HG03575 (cell line): Measurements from ENCODE around the gene RNF214.
"Not testable (repeated sequence)": the region's sequence is repeated elsewhere in the genome, so short reads cannot be mapped to it uniquely, and the experiment has no call there.

Source experiments
- ATAC-seq: cut with Tn5 transposase; IDR thresholded peaks from one replicate; pipeline ENCODE4 v1.9.1; 2021; ENCODE audit not compliant: unreplicated experiment, insufficient number of reproducible peaks, low FRiP score; ENCODE audit errors: extremely low read depth

RNF214 gene

DNA sequence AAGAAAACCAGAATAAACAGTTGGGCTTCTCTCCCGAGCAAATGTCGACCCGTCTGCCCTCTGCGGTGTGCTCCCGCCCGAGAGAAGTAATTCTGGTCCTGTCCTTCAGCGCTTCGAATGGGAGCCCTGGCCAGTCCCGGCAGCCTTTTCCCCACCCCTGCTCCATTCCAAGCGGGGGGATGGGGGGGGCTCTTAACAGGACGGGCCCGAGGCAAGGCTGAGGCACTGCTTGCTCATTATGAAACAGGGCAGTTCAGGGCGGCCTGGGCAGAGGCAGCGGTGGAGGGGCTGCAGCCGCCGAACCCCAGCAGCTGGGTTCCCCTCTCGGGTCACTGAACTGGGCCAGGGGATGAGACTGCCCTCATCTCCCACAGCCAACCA lies 67.8 kb downstream of the RNF214 start:
- ATAC-seq: no peak

DNA sequence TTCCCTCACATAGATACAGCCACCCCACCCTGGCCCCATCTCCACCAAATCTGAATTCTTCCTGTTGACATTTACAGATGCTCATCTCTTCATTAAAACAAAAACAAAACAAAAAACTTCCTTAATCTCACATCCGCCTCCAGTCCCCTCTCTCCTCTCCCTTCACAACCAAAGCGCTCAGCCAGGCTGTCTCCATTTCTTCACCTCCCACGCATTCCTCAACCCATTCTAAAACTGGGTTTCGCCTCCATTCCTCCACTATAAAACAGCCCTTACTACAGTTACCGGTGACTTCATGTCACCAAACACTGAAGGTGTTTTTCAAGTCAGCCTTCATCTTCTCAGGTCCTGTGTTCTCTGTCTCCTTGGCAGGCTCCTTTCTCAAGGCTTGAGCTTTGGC lies 68.3 kb downstream of the RNF214 start:
- no peak for ATAC-seq

DNA sequence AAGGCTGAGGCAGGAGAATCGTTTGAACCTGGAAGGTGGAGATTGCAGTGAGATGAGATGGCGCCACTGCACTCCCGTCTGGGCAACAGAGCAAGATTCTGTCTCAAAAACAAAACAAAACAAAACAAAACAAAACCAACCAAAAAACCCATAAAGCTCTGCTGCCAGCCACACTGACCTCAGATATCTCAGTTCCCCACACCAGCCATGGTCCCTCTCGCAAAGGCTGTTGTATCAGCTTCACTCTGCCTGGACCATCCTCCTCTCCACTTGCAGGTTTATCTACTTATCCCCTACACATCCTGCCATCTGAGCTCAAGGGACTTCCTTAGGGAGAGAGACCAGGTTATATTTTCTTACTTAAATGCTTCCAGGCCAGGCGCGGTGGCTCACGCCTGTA lies 69.8 kb downstream of the RNF214 start:
- no peak for ATAC-seq

DNA sequence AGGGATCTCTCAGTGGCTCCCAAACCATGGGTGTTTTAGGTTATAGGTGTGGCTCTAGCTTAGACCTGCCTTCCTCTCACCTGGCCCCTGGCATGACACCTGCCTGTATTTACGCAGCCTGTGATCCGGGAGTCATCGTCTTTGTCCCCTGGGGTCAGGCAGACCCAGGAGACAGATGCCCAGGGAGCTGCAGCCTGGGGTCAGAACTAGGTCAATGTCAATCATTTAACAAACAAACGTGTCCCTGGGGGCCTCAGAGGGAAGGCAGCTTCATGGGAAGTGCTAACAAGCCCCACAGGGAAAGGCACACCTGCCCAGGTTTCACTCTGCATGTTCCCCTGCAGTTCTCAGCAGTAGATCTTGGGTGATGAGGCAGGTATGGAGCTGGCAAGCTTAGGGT lies 70.6 kb downstream of the RNF214 start:
- ATAC-seq: no peak

DNA sequence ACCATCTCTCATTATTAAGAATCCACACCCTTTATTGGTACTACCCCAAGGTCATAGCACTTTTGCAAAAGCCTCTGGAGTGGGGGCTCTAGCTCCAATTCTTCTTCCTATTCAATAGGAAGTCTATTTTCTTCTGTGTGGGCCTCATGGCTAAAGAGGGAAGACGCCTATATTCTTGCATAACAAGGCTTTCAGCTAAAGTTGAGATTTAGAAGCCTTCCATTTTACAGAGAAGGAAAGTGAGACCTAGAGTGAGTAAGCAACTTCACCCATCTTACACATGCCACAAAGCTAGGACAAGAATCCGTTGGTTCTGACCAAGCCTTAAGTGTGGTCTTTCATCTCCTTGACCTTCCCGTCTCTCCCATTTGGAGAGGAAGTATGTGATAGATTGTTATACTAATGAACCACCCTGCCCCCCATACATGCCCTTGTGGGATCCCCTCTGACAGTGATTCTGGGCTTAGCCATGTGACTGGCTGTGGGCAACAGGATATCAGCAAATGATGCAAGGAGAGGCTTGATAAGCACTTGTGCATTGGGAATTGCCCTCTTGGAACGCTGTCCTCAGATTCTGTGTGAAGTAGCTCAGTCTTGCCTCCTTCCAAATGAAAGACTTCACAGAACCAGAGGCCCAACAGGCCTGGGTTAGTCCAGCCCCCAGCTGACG lies 71.3 kb downstream of the RNF214 start:
- ATAC-seq: no peak

DNA sequence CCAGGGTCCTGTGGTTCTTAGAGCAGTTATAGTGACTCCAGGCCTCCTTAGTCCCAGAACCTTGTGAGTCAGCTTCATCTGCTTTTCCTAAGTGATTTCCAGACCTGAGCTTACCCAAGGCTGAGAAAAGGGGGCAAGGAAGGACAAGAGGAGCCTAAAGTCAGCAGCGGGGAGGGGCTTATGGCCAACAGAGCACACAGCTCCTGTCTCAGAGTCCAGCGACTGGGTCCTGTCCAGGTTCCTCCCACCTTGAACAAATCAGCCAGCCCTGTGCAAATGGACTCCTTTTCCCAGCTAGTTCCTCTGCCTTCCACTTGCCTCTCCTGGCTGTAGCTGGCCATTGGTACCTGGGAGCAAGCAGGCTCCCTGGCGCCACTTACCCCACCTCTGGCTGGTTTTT lies 72.7 kb downstream of the RNF214 start:
- no peak for ATAC-seq

DNA sequence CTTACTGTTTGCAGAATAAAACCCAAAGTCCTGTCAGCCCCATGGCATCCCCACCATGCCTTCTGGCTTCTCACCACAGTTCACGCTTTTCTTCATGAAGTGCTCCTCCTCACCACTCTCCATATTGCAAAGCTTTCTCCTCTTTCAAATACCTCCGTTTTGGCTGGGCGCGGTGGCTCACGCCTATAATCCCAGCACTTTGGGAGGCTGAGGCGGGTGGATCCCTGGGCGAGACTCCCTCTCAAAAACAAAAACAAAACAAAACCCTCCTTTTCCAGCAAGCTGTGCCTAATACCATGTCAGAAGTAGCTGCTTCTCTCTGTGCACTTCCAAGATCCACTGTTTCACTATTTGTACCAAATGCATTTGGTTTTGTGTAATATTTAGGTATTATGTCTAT lies 76.8 kb downstream of the RNF214 start:
- ATAC-seq: no peak

DNA sequence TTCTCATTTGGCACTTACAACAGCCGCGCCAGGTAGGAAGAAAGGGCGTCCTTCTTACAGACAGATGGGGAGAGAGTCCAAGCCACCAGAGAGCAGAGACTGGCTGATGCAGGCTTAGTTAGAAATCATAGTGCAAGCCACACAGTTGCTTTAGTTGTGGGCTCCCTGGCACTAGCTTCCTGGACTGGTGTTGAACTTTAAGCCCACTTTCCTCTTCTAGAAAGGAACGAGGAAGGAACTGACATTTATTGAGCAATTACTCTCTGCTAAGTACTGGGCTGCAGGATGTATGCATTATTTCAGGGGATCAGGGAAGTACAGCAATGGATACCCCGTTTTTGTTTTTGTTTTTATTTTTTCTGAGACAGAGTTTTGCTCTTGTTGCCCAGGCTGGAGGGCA lies 80.6 kb downstream of the RNF214 start:
- ATAC-seq: no peak

DNA sequence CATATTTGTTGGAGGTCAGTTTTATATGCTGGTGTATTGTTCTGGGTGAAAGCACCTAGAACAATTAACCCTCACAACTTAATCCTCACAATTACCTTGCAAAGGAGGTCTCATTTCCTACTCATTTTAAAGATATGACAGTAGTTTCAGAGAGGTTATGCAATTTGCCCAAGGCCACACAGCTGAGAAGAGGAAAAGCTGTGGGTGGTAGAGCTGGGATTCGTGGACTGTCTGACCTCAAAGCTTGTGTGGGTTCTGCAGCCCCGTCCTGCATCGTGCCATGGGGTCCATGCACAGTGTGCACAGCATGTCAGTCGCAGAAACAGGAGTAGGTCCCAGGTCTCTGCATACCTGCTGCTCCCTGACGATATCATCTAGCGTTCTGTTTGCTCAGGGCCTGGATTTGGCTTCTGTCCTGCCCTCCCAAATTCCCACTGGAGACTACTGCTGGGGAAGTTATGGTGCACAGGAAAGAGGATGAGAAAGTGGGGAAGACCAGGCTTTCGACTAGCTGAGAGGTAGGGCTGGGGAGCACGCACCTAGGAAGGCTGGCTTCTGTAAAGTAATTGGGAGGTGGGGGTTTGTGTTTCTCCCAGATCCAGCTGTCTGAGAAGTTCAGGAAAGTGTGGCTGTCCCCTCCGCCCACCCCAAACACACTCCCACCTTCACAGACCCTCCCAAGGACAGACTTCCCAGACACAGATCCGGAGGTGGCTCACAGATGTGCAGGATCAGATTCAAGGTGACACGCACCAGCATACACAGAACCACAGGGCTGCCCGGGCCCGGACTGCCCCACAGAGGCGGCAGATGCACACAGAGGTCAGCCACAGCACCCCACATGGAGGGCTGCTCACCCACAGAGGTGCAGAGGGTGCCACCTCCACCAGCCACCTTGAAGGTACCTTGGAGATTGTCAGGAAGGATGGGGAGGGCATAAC lies 81.6 kb downstream of the RNF214 start:
- no peak for ATAC-seq

DNA sequence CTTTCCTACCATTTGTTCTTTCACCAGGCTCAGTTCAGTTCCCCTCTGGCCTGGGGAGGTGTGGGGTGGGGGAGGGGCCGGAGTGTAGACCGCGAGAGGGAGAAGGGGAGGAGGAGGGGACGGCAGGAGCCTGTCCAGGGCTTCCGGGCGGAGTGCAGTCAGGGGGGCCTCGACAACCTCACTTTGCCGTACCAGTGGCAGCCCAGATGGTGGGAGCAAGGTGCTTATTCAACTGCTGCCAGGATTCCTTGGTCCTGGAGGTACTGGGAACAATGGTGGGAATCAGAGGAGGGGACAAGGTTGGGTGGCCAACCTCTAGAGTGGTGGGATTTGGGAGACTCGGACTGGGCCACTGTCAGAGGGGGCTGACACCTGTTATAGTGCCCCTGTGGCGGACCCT lies 82.4 kb downstream of the RNF214 start:
- no peak for ATAC-seq

DNA sequence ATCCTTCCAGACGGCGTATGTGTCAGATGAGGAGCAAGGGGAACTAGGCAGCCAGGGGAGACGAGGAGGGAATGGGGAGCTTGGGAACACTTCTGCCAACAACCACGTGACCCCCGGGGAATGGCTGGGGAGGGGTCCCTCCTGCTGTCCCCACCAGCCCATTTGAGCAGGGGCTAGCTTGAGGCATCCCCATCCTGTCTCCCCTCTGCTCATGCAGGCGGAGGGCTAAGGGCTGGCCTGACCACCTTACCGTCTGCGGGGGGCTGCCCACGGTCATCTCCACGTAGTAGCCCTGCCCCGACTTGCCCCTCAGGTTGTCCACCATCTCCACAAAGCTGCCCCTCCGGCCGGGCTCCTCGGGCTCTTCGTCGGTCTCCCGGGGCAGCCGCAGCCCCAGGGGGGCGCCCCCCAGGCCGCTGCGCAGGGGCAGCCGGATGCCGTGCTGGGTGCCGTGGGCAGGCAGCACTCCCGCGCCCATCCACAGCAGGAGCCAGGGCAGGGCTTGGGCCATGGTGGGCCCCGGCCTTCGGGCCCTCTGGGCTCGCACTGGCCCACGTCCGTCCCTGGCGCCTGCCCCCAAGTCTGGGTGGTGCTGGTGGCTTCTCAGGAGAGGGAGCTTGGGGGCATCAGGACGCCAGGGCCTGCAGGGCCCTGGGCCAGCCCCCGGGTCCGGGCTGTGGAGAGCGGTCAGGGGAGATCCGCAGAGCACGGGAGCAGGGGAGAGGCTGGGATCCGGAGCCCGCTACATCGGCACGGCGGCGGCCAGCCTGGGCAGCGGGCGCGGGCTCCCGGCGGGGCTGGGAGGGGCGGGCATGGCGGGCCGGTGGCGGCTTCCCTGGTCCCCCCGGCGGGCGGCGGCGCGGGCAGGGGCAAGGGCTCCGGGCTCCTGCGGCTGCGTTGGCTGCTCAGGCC lies 83.1 kb downstream of the RNF214 start:
- ATAC-seq: no peak

DNA sequence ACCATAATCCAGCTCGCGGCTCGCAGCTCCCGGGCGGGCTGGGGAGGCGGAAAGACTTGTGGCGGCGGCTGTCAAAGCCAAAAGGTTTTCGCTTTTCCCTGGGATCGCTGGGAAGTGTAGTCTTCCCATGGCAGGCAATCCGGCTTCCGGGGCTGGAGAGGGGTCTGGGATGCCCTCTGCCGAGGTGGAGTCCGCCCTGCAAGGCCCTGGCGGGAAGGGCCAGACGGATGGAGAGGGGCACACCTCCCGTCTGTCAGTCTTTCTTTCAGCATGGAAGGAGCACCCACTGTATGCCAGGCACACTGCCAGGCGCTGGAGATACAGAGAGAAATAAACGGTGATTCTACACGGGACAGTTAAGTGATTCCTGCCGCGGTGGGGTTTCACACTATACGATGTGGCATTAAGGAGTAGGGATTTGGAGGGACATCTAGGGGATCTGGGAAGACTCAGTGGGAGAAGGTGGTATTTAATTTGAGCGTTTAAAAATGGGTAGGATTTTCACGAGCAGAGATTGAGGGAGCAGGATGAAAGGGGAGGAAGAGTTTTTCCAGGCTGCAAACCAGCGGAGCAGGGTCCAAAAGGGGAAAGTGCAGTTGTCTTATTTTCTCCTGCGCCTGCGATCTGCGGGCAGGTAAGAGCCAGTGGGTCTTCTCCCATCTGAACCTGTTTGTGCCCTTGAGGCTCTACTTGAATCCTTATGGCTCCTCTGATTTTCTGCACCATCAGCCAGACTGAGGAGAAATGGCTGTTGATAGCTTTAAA lies 83.9 kb downstream of the RNF214 start, which contains the start of gene BACE1:
BACE1 (minus strand) TSS at position 60 of the 765 bp plus-strand sequence. CDS start 461 bp downstream, outside the sequence.
- ATAC-seq: no peak

DNA sequence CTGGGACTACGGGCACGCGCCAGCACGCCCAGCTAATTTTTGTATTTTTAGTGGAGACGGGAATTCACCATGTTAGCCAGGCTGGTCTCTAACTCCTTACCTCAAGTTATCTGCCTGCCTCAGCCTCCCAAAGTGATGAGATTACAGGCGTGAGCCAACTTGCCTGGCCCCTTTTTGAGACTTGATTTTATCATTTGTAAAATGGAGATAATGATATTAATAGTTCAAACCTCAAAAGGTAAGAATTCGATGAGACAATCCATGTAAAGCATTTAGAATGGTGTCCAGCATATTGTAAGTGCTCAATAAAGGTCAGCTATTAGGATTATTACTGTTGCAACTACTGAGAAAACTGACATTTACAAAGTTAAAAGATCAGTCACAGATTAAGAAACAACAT lies 86.3 kb downstream of the RNF214 start:
- ATAC-seq: no peak

DNA sequence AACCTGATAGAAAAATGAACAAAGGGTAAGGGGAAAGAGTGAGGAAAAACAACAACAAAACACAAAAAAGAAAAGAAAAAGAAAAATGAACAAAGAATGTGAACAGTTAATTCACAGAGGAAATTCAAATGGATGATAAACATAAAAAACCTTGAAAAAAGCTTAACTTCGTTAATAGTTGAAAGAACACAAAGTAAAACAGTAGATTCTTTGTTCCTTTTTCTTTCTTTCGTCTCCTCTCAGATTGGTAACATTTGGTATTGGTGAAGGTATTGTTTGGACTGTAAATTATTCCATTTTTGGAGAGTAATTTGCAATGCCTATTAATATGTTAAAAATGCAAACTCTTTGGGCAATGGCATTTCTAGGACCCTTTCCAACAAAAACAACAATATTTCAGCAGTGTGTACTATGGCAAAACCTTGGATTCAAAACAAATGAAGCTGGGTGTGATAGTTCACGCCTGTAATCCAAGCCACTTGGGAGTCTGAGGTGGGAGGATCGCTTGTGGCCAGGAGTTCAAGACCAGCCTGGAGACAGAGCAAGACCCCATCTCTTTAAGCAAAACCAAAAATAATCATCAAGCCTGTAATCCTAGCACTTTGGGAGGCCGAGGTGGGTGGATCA lies 86.9 kb downstream of the RNF214 start:
- no peak for ATAC-seq

DNA sequence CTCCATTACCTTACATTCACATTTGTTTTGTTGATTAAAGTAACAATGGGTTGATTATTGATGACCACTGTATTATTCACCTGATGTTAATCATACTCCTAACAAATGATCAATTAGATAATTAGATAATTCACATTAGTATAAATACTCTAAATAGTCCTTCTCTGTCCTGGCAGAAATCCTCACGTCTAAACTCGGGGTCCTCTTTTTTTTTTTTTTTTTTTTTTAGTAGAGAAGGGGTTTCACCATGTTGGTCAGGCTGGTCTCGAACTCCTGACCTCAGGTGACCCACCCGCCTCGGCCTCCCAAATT lies 94.7 kb downstream of the RNF214 start:
- not testable (repeated sequence) for ATAC-seq

DNA sequence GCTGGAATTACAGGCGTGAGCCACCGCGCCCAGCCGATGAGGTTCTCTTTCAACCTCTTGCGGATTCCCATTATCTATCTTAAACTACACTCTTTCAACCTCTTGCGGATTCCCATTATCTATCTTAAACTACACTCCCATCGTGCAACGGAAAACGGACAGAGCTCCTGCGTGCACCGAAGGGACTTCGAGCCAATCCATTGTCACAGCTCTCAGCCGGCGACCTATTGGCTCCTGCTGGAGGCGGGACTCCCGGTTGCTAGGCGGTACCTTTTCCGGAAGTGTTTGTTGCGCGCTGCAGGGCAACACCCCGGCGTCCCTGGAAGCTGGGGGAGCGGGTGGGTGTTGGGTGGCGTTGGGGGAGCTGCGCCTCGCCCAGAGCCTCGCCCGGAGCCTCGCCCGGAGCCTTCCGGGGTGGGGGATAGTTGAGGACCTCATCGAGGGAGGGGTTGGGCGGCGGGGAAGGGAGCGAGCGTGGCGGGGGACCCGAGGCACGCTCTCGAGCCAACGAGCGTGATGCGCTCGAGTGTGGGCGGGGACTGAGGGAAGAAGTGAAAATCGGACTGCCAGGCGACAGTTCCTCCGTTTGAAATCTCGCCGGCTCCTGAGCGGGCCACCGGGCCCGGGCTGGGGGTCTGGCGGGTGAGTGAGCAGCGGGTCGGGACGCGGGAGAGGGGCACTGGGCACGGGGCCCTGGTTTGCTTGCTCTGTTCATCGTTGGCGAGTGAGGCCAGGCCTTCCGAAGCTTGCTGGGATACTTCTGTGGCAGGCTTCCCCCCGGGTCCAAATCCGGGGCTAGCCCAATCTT lies 95.3 kb downstream of the RNF214 start, which contains the start of gene CEP164:
CEP164 (plus strand) TSS at position 288 of the 808 bp plus-strand sequence. CDS start 10,733 bp downstream, outside the sequence.
- ATAC-seq: peak; percentile 80

DNA sequence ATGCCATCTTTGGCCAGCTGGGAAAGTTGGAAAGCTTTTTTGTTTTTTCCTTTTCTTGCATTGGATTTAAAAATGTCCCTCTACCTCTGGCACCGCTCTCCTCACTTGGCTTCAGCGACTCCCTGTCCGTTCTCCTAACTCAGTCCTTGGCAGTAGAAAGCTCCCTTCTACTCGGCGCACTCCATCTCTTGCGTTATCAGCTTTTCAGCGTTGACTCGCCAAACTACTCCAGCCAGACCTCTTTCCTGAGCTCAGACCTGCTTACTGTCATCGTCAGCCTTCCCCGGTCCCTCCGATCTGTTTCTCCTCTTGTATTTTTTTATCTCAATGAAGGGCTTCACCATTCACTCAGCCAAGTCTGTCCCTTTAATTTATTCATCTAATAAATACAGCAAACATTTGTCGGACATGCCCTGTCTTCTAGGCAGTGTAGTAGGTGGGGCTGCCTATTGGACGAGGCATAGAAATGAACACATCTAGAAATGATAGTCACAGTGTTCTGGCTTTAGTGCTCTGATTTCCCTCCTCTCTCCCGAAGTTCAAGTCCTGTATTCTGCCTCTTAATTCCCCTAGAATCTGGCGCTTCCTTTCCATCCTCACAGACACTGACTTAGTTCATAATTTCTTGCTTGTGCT lies 96.0 kb downstream of the RNF214 start:
- ATAC-seq: no peak
